HS-27A (cell line): Measurements from ENCODE around the gene GUCA1A.
A peak's percentile ranks its signal among the peaks of the same experiment; 100 is the strongest.

Source experiments
- DNase-seq: peaks from one replicate; pipeline ENCODE4 v3.0.0-alpha.2; 2012; ENCODE audit warnings: low read depth, missing footprints

The GUCA1A gene

DNA sequence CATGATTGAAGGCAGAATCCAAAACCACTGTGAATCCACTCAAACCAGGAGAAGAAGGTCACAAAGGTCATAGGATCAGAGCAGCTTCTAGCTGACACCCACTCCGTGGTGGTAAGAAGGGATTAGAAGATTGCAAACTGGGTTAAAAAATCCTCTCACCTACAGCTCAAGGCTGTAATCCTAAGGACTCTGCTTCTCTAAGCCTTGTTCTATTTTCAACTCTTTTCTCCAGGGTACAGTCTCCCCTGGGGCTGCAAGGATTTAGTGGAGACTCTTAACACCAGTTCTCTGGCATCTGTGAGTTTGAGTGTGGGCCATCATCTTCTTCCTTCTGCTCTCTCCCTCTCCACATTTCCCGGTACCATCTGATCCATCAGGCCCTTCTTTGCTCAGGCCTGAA is at the start of gene GUCA1A:
Gene GUCA1A, plus strand, starts transcription at position 264 of the 400 bp plus-strand sequence. CDS start 250 bp downstream, outside the sequence.
- DNase-seq: no peak

- no peak for DNase-seq
Measured at GRCh38 chr6:42123379-42124103, 49.6 kb upstream of the GUCA1A start.

- no peak for DNase-seq
Measured at GRCh38 chr6:42124223-42124836, 48.8 kb upstream of the GUCA1A start.

DNA sequence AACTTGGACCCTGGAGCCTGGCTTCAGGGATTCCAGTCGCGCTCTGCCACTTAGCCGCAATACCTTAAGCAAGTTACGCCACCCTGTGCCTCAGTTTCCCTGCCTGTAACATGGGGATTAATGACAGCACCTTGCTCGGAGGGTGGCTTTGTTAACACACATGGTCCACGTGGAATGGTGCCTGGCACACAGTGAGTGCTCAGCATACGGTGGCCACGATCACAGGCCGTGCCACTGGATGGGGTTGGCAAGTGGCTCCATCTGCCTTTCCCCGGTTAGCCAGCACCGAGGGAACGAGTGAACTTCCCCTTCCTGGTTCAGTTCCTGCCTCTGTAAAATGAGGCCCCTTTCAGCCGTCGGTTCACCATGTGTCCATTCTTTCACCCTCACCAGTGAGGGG is 47.9 kb upstream of the GUCA1A start:
- no peak for DNase-seq

- DNase-seq: no peak
Measured at GRCh38 chr6:42125663-42126062, 47.5 kb upstream of the GUCA1A start.

DNA sequence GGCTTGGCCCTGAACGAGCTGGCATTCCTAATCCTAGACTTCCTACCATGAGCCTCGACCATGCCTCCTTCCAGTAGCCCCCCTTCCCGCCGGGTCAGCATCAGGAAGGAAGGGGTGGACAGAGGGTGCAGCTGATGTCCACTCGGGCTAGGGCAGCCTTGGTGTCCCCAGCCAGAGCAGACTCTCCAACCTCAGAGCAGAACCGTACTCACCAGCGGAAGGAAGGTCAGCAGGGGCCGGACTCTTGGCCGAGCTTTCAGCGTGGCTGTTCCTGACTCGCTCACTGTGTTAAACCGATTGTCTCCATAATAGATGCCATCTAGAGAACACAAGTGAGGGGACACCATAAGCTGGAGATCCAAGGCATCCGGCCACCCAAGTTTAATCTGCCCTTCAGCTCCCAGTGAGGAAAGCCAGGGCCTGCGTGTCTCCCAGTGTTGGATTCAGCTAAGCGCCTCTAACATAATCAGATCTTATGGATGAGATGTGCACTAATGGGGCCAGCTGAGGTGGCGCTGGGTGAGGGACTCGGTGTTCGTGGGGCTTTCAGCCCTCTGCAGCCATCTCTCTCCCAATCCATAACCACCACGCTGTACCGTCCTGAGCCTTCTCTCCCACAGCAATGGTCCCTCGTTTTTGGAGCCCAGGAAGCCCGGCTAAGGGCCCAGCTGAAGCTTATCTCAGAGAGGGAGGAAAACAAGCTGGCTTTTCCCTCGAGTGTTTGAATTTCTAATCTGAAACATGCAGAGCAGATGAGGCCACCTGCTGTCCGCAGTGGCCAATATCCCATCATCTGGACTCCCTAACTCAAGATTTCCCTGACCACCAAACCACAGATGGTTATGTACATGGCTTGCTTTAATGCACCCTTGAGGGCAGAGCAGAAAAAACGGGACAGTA is 44.5 kb upstream of the GUCA1A start:
- DNase-seq: no peak

DNA sequence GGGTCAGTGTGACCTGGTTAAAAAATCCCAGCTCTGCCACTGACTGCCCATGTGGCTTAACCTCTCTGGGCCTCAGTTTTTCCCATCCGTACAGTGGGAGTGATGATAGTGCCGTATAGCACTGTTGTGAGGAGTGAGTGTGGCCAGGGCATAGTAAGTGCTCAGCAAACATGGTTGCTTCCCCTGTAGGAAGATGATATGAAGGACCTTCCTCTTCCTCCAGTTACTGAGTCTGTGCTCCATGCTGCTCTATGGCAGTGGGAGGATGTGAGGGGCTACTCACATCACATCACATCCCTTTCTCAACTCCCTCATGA is 43.8 kb upstream of the GUCA1A start:
- DNase-seq: no peak

- no peak for DNase-seq
Measured at GRCh38 chr6:42131531-42131930, 41.6 kb upstream of the GUCA1A start.

GRCh38 chr6:42133926-42134325 is 39.2 kb upstream of the GUCA1A start:
- DNase-seq: no peak

DNA sequence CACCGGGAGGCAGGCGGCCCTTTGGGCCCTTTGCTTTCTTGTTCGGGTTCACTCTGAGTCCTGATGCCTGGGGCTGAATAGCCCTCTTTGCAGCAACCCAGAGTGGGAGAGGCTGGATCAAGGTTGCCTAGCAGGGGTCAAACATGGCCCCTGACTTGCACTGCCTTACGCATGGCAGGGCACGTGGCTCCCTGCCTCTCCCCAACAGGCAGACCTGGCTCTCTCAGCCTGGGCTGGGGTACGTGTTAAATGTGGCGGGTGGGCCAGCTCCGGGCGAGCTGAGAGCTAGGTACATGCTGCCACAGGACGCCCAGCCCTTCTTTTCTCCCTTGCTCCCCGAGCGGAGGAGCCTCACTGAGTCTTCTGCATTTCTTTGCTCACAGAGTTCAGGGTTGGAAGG is 38.0 kb upstream of the GUCA1A start:
- no peak for DNase-seq

GRCh38 chr6:42135722-42136121 is 37.4 kb upstream of the GUCA1A start:
- DNase-seq: no peak

DNA sequence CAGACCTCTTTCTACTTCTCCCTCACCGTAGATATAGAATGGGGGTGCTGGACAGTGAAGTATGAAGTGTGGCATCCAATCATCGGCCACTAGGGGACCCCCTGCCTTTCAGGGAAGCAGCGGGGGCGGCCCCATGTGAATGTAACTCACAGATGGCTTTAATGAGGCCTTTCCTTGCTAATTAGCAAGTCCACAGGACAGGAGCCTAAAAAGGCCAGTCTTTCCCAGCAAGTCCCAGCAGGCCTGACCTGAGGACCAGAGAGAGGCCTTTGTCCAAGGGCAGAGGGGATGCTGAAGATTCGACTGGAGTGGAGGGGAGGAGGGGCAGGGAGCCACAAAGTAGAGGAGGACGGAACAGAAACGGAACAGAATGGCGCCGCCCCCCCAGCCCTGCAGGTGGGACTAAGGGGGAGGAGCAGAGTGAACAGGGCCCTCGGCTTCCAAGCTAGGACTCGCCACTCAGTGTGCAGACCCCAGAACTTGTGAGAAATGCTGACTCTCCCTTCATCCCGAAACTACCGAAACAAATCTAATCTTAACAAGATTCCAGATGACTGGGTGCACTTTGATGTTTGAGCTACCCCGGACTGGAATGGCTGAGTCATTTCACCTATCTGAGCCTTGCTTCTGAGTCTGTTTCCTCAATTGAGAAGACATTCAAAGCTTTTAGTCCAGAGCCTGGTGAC is 36.5 kb upstream of the GUCA1A start:
- peak; percentile 69 for DNase-seq

DNA sequence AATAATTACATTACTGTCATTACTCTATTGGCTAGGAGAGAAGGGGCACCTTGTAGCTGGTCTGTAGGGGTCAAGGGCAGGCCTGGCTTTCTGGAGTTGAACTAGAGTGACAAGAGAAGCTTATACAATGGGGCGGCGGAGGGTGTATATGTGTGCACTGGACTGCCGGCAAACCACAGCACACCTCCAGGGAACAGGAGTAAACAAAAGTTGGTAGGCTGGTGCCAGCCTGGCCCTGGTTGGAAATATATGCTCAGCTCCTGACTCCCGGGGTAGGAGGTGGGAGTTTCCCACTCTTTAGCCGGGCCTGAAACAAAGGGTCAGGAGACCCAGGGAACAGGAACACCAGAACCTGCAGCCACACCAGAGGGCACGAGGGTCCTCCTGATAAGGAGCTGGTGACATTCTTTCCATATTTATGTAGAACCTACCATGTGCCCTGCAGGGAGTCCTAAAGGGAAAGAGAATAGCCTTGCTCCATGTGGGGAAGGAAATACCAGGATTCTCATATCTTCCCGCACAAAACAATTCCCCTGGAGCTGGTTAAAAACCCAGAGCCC is 35.9 kb upstream of the GUCA1A start:
- DNase-seq: no peak

DNA sequence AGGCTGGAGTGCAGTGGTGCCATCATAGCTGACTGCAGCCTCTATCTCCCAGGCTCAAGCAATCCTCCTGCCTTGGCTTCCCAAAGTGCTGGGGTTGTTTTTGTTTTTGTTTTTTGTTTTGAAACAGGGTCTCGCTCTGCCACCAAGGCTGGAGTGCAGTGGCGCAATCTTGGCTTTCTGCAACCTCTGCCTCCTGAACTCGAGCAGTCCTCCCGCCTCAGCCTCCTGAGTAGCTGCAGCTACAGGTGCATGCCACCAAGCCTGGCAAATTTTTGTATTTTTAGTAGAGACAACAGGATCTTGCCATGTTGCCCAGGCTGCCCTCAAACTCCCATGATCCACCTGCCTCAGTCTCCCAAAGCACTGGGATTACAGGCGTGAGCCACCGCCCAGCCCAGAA is 35.0 kb upstream of the GUCA1A start:
- no peak for DNase-seq

GRCh38 chr6:42138630-42139619 is 34.2 kb upstream of the GUCA1A start:
- DNase-seq: no peak

DNA sequence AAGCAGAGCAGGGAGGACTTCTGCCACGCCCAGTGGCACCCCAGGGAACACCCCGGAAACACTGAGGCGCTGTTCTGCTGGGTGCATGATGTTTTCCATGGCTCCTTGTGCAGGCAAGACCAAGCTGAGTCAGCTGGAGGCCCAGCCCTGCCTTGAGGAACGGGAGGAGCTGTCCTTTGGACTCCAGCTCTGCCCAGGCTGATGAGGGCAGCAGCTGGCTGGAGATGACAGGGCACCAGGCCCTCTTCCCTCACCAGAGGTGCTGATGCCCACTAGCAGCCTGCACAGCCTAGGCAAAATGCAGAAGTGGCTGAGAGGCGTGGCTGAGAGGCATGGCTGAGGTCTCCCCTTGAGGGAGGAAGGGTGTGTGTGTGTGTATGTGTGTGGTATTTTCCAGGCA is 33.1 kb upstream of the GUCA1A start:
- DNase-seq: peak; percentile 36

GRCh38 chr6:42140756-42141602 is 32.2 kb upstream of the GUCA1A start:
- DNase-seq: no peak

DNA sequence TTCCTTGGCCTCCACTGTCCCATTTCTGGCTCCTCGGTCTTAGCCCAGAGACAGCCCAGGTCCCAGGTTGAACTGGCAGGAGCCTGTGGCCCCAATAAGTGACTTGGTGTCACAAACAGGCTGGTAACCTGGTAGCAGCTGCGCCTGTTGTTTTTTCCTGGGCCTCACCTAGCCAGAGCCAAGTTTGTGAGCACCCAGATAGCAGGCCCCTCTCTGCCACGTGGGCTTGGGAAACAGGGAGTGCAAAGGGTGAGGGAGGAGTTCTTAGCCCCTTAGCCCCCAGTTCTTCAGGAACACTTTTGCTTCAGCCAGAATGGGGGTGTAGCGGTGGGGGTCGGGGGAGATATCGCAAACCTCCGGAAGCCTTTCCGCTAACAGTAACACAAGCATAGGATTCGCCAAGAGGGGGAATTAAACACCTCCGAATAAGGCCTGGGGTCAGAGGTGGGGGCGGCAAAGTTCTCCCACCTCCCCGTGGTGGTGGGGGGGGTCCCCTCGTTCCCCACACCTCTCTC is 31.5 kb upstream of the GUCA1A start:
- no peak for DNase-seq

DNA sequence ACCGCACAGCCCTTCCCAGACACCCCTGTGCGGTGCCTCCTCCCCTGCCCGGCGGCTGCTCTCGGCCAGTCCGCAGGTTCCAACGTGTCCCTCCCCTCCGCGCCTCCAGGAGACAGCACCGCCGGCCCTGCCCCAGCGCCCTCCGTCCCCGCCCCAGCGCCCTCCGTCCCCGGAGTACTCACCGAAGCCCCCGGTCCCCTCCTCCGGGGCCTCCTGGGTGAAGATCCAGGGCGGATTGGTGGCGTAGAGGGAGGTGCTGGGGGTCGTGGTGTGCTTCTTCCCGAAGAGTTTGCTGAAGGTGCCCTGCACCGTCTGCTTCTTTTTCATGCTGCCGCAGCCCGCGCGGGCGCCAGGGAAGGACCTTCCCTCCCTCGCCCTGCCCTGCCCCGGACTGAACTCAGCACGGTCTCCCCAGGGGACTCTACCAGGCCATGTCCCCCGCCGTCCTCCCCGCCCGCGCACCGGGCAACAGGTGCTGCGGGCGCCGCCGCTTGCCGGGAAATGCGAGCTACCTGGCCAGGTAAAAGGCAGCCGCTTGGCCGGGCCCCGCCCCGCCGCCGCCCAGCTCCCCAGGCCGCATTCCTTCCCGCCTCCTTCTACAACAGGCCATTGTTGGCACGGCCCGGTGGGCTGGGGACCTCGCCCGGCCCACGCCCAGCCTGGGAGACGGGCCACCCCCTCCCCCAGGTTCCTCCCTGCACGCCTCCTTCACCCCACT is 30.9 kb upstream of the GUCA1A start, which contains the start of gene C6orf132:
Gene C6orf132, minus strand, starts transcription at position 503 of the 718 bp plus-strand sequence. Its CDS starts 176 bp downstream, at position 327.
- DNase-seq: no peak
